HCT116 (cell line): ENCODE data around the gene BAX. TPM values are rescaled to one million over a fixed set of nuclear protein-coding genes. Genes with fewer than 3 reads are reported as not detected.
A peak's percentile ranks its signal among the peaks of the same experiment; 100 is the strongest.

Experiments used
- ATAC-seq: fragments of 200-7000 bp; cut with Tn5 transposase; 2 replicates; pipeline ENCODE4 v1.9.1; 2020; ENCODE audit warnings: mild to moderate bottlenecking, moderate library complexity
- BruUV-seq: library from RNA; stranded (reverse); fragments of 400-500 nt; replicated peaks from 2 replicates; lab custom pipeline; 2021; lab: Mats Ljungman, UMichigan
- CTCF ChIA-PET: fragments of 300-600 bp; sonication (Branson Sonifier 250); formaldehyde crosslinking; loops from one replicate; lab custom pipeline; 2021; ENCODE audit warnings: antibody characterized with exemption; lab: Charles Lee
- POLR2A ChIA-PET: fragments of 300-600, 350-600 bp; sonication (Branson Sonifier 250); formaldehyde crosslinking; loops from one replicate; lab custom pipeline; 2021; ENCODE audit warnings: antibody characterized with exemption; lab: Charles Lee
- RAD21 ChIA-PET, 2 experiments: fragments of 300-600 bp; sonication (Branson Sonifier 250); formaldehyde crosslinking; loops; one replicate each; lab custom pipeline; 2023; ENCODE audit warnings: low total read pairs in 2 of 2; ENCODE audit not compliant: uncharacterized antibody in 2 of 2, unreplicated experiment in 2 of 2, low non-redundant PET in 1 of 2; lab: Charles Lee
- DNase-seq: peaks from one replicate; pipeline ENCODE4 v3.0.0-alpha.2; 2010; ENCODE audit warnings: low read depth, low spot score
- H2AFZ ChIP-seq: fragments of 200-600 bp; shearing (Covaris generic), sonication (generic); 2 replicates; pipeline ENCODE4 v1.6.1; 2017; ENCODE audit warnings: low read depth, mixed run types, mixed read lengths, antibody characterized with exemption, low read length; ENCODE audit not compliant: poor library complexity, severe bottlenecking
- H3K27ac ChIP-seq: 2 replicates; pipeline ENCODE4 v1.5.1; 2012; ENCODE audit warnings: low read depth, low read length
- H3K27me3 ChIP-seq: fragments of 200-600 bp; sonication (generic); 2 replicates; pipeline ENCODE4 v1.6.1; 2016; ENCODE audit warnings: mixed run types, low read length, mixed read lengths; ENCODE audit not compliant: insufficient read depth
- H3K36me3 ChIP-seq, 2 experiments: fragments of 200-500 bp in 1 of 2; fragments of 200-600 bp in 1 of 2; sonication (Bioruptor generic) in 1 of 2; sonication (generic) in 1 of 2; 2 replicates each; pipeline versions ENCODE4 v1.5.1 to v1.6.1; 2014 to 2016; ENCODE audit warnings: low read length in 2 of 2, inconsistent platforms in 1 of 2, mixed read lengths in 1 of 2, mixed run types in 1 of 2; ENCODE audit not compliant: insufficient read depth in 2 of 2, control insufficient read depth in 1 of 2
- H3K4me1 ChIP-seq, 2 experiments: fragments of 200-600 bp in 1 of 2; sonication (generic) in 1 of 2; 2 replicates each; pipeline versions ENCODE4 v1.5.1 to v1.6.1; 2012 to 2017; ENCODE audit warnings: low read length in 2 of 2, inconsistent platforms in 1 of 2, mild to moderate bottlenecking in 1 of 2, mixed read lengths in 1 of 2, mixed run types in 1 of 2, moderate library complexity in 1 of 2; ENCODE audit not compliant: insufficient read depth in 2 of 2, control insufficient read depth in 1 of 2
- H3K4me2 ChIP-seq: fragments of 200-600 bp; sonication (generic); 2 replicates; pipeline ENCODE4 v1.6.1; 2017; ENCODE audit warnings: mixed run types, low read length, mixed read lengths
- H3K4me3 ChIP-seq, 2 experiments: fragments of 200-600 bp in 1 of 2; sonication (generic) in 1 of 2; replicated peaks in 1 of 2; 2 replicates each; pipeline ENCODE4 v1.5.1; 2011 to 2016; ENCODE audit warnings: low read length in 2 of 2, control low read depth in 1 of 2, low read depth in 1 of 2, mild to moderate bottlenecking in 1 of 2, mixed read lengths in 1 of 2, mixed run types in 1 of 2
- H3K79me2 ChIP-seq: fragments of 200-600 bp; sonication (generic); 2 replicates; pipeline ENCODE4 v1.6.1; 2017; ENCODE audit warnings: mild to moderate bottlenecking, mixed run types, low read length, moderate library complexity, mixed read lengths; ENCODE audit not compliant: insufficient read depth
- H3K9ac ChIP-seq: fragments of 200-600 bp; sonication (generic); 2 replicates; pipeline ENCODE4 v1.6.1; 2016; ENCODE audit warnings: low read length, mixed read lengths
- H3K9me2 ChIP-seq: fragments of 200-600 bp; sonication (generic), shearing (Covaris generic); 2 replicates; pipeline ENCODE4 v1.6.1; 2017; ENCODE audit warnings: mixed run types, mild to moderate bottlenecking, moderate library complexity; ENCODE audit not compliant: insufficient read depth
- H3K9me3 ChIP-seq, 2 experiments: fragments of 200-500 bp in 1 of 2; fragments of 200-600 bp in 1 of 2; sonication (Bioruptor generic) in 1 of 2; sonication (generic) in 1 of 2; 2 replicates each; pipeline ENCODE4 v1.6.1; 2014 to 2017; ENCODE audit warnings: low read length in 2 of 2, mixed read lengths in 2 of 2, inconsistent platforms in 1 of 2, low read depth in 1 of 2, mild to moderate bottlenecking in 1 of 2, mixed run types in 1 of 2, moderate library complexity in 1 of 2; ENCODE audit not compliant: control insufficient read depth in 1 of 2, insufficient read depth in 1 of 2
- H4K20me1 ChIP-seq: fragments of 200-600 bp; sonication (generic), shearing (Covaris generic); 2 replicates; pipeline ENCODE4 v1.6.1; 2017; ENCODE audit warnings: mixed run types, mild to moderate bottlenecking, moderate library complexity; ENCODE audit not compliant: insufficient read depth
- ATF3 ChIP-seq: IDR thresholded peaks from 2 replicates; pipeline ENCODE4 v1.6.1; 2012
- CBX3 ChIP-seq: IDR thresholded peaks from 2 replicates; pipeline ENCODE4 v1.6.1; 2012; ENCODE audit warnings: low read depth
- CEBPB ChIP-seq: IDR thresholded peaks from 2 replicates; pipeline ENCODE4 v1.6.1; 2012; ENCODE audit warnings: low read depth
- CTCF ChIP-seq, 3 experiments: fragments of 200-600 bp in 1 of 3; sonication (generic) in 1 of 3; IDR thresholded peaks in 2 of 3; conservative IDR thresholded peaks in 1 of 3; 2 replicates each; pipeline ENCODE4 v1.5.1; 2012 to 2017; ENCODE audit warnings: low read depth in 2 of 3, low read length in 2 of 3, antibody characterized with exemption in 1 of 3, borderline replicate concordance in 1 of 3, control low read depth in 1 of 3, mild to moderate bottlenecking in 1 of 3, mixed read lengths in 1 of 3, mixed run types in 1 of 3, moderate library complexity in 1 of 3; ENCODE audit not compliant: insufficient read depth in 1 of 3
- EGR1 ChIP-seq: IDR thresholded peaks from 2 replicates; pipeline ENCODE4 v1.6.1; 2012; ENCODE audit warnings: low read depth
- EZH2 ChIP-seq: fragments of 200-600 bp; sonication (generic); IDR thresholded peaks from 2 replicates; pipeline ENCODE4 v1.6.1; 2017; ENCODE audit warnings: antibody characterized with exemption, mixed run types
- EZH2phosphoT487 ChIP-seq: fragments of 200-600 bp; IDR thresholded peaks from 2 replicates; pipeline ENCODE4 v1.6.1; 2018; ENCODE audit warnings: antibody characterized with exemption, borderline replicate concordance
- FOSL1 ChIP-seq: IDR thresholded peaks from 2 replicates; pipeline ENCODE4 v1.6.1; 2012; ENCODE audit warnings: low read depth
- POLR2A ChIP-seq: IDR thresholded peaks from 2 replicates; pipeline ENCODE4 v1.7.0; 2011; ENCODE audit warnings: borderline replicate concordance; ENCODE audit not compliant: insufficient read depth, insufficient read length; ENCODE audit errors: extremely low read depth
- POLR2AphosphoS5 ChIP-seq: IDR thresholded peaks from 2 replicates; pipeline ENCODE4 v1.6.1; 2011; ENCODE audit warnings: mild to moderate bottlenecking, low read depth, low read length, moderate library complexity
- RAD21 ChIP-seq: IDR thresholded peaks from 2 replicates; pipeline ENCODE4 v1.6.1; 2012; ENCODE audit warnings: low read depth, mild to moderate bottlenecking
- SIN3A ChIP-seq: IDR thresholded peaks from 2 replicates; pipeline ENCODE4 v1.6.1; 2012; ENCODE audit warnings: low read depth
- SP1 ChIP-seq: IDR thresholded peaks from 2 replicates; pipeline ENCODE4 v1.6.1; 2012; ENCODE audit warnings: low read depth
- SRF ChIP-seq: IDR thresholded peaks from 2 replicates; pipeline ENCODE4 v1.6.1; 2012; ENCODE audit warnings: low read depth
- TCF7L2 ChIP-seq: IDR thresholded peaks from 2 replicates; pipeline ENCODE4 v1.7.0; 2011; ENCODE audit warnings: borderline replicate concordance, inconsistent platforms; ENCODE audit not compliant: insufficient read depth, insufficient read length; ENCODE audit errors: extremely low read depth
- ZFX ChIP-seq: fragments of 450-650 bp; IDR thresholded peaks from 2 replicates; pipeline ENCODE4 v1.6.1; 2017
- ZNF274 ChIP-seq: fragments of 200-500 bp; sonication (Bioruptor generic); IDR thresholded peaks from 2 replicates; pipeline ENCODE4 v1.6.1; 2014; ENCODE audit warnings: mild to moderate bottlenecking, low read depth, low read length, inconsistent platforms
- intact Hi-C: fragments of 100-400 bp; cut with micrococcal nuclease; formaldehyde crosslinking; loops from 2 replicates; pipeline ENCODE4 v1.10.0; 2022
- total RNA-seq: library from RNA; stranded (reverse); gene quantifications from one replicate; pipeline ENCODE4 v1.2.1, GENCODE V29; 2021; ENCODE audit not compliant: unreplicated experiment
- TF ChIP-seq, protein P1 (sequence below): IDR thresholded peaks from 2 replicates; pipeline ENCODE4 v1.6.1; 2012; ENCODE audit warnings: low read depth
- TF ChIP-seq, protein P2 (sequence below): IDR thresholded peaks from 2 replicates; pipeline ENCODE4 v1.6.1; 2011; ENCODE audit warnings: mild to moderate bottlenecking, low read length, moderate library complexity; ENCODE audit not compliant: insufficient replicate concordance; ENCODE audit errors: extremely low read depth

Gene BAX
- total RNA-seq, 1 experiment from 2014 or later = 96.4 TPM

DNA sequence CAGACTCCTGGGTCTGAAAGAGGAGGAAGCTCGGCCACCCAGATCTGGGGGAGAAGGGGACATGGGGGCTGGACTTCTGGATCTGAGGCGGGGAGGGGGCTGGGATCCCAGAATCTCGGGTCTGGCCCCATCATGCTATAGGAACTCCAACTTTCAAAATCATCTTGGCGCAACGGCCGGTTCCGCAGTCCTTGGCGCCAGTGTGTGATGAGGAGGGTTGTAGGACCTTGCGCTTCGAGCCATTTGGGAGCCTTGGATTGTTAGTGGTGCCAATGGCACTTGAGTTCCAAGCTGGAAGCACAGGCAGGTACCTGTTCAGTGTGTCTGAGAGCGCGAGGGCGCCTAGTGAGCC lies 39.3 kb downstream of the BAX start:
- intact Hi-C loops = no loop called here
- Histone ChIP-seq H3K4me1 (peaks cover 15 to 34% of the 10 kb centered on the region in 2 experiments), H3K27ac (peak overlapping the region; percentile 75), H3K9me3 (no peaks in the 10 kb centered on the region), H3K9me2 (no peaks in the 10 kb centered on the region), H3K36me3 (peaks cover 6 to 8% of the 10 kb centered on the region in 2 experiments; a peak in 2 of 4 replicates), H4K20me1 (peaks cover 14% of the 10 kb centered on the region; the same call in 1 of the 2 replicates), H3K4me3 (peak overlapping the region; percentile 75 to 77), H3K27me3 (no peaks in the 10 kb centered on the region), H3K9ac (peak overlapping the region; percentile 90), H3K4me2 (peak overlapping the region; percentile 92), H2AFZ (no peak overlapping the region), H3K79me2 (peaks cover 79% of the 10 kb centered on the region)
- CTCF ChIA-PET = interaction anchor here (0.8 to 2.5 kb wide), 30 partner anchors 10 to 385 kb away, joined by 3 to 44 read pairs (median 5); partner anchors contain the start of genes CGB2, CGB7, LHB and LIN7B
- TSS peak; percentile 80 for BruUV-seq
- POLR2A ChIA-PET = interaction anchor here (0.6 to 3.1 kb wide), 19 partner anchors 11 to 623 kb away, joined by 3 to 17 read pairs (median 6); partner anchors contain the start of genes DHDH, FTL, RPL18 and SPHK2
- RAD21 ChIA-PET = interaction anchor here in 1 of 2 experiments (0.6 kb wide), 2 partner anchors 20 to 682 kb away, joined by 4 to 5 read pairs; no protein-coding TSS in a partner anchor
- no peak for ATAC-seq
- TF ChIP-seq, protein P1, sequence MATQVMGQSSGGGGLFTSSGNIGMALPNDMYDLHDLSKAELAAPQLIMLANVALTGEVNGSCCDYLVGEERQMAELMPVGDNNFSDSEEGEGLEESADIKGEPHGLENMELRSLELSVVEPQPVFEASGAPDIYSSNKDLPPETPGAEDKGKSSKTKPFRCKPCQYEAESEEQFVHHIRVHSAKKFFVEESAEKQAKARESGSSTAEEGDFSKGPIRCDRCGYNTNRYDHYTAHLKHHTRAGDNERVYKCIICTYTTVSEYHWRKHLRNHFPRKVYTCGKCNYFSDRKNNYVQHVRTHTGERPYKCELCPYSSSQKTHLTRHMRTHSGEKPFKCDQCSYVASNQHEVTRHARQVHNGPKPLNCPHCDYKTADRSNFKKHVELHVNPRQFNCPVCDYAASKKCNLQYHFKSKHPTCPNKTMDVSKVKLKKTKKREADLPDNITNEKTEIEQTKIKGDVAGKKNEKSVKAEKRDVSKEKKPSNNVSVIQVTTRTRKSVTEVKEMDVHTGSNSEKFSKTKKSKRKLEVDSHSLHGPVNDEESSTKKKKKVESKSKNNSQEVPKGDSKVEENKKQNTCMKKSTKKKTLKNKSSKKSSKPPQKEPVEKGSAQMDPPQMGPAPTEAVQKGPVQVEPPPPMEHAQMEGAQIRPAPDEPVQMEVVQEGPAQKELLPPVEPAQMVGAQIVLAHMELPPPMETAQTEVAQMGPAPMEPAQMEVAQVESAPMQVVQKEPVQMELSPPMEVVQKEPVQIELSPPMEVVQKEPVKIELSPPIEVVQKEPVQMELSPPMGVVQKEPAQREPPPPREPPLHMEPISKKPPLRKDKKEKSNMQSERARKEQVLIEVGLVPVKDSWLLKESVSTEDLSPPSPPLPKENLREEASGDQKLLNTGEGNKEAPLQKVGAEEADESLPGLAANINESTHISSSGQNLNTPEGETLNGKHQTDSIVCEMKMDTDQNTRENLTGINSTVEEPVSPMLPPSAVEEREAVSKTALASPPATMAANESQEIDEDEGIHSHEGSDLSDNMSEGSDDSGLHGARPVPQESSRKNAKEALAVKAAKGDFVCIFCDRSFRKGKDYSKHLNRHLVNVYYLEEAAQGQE = no peak
- TF ChIP-seq POLR2AphosphoS5 (no peak), CTCF (IDR thresholded peaks at IDR 0.05 in 2 of 3, conservative IDR thresholded peaks at IDR 0.05 in 1 of 3; ENCODE audit: borderline replicate concordance in 1 of 3, insufficient read depth in 1 of 3, low read depth in 2 of 3, low read length in 2 of 3) (no peak), EZH2phosphoT487 (no peak), EZH2 (no peak), ZFX (no peak), SIN3A (no peak), TCF7L2 (no peak), CEBPB (no peak), SP1 (no peak), RAD21 (no peak), ZNF274 (no peak), ATF3 (no peak), SRF (no peak), FOSL1 (no peak), POLR2A (no peak), EGR1 (no peak), CBX3 (no peak)
- TF ChIP-seq, protein P2, sequence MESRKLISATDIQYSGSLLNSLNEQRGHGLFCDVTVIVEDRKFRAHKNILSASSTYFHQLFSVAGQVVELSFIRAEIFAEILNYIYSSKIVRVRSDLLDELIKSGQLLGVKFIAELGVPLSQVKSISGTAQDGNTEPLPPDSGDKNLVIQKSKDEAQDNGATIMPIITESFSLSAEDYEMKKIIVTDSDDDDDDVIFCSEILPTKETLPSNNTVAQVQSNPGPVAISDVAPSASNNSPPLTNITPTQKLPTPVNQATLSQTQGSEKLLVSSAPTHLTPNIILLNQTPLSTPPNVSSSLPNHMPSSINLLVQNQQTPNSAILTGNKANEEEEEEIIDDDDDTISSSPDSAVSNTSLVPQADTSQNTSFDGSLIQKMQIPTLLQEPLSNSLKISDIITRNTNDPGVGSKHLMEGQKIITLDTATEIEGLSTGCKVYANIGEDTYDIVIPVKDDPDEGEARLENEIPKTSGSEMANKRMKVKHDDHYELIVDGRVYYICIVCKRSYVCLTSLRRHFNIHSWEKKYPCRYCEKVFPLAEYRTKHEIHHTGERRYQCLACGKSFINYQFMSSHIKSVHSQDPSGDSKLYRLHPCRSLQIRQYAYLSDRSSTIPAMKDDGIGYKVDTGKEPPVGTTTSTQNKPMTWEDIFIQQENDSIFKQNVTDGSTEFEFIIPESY = no peak
- no peak for DNase-seq
